ENCODE measurements around the gene STAC3. TPM values are rescaled to one million over a fixed set of nuclear protein-coding genes. Genes with fewer than 3 reads are reported as not detected.

STAC3 gene
- total and polyA plus RNA-seq, 10 of the 15 experiments (the other 5 are each of a cell fraction or from before 2014, with no cell fraction given) = 0.49 to 9.9 (median 3.8) TPM

GRCh38 chr12:57237932-57238853, 12.8 kb downstream of the STAC3 start:
- Histone ChIP-seq H4K20me1 (ENCODE audit: control insufficient read depth, insufficient read depth) (0 out of 2 replicates have a peak, but pooled peaks cover 2% of the 10 kb centered on the region), H3K9ac (ENCODE audit: control insufficient read depth, insufficient read depth, low read length) (no peak overlapping the region; the same call in 1 of the 2 replicates), H3K79me2 (ENCODE audit: control insufficient read depth, insufficient read depth, low read length) (no peaks in the 10 kb centered on the region), H3K27me3 (replicated peaks in 1 of 2; ENCODE audit: control insufficient read depth in 2 of 2, insufficient read depth in 2 of 2, low read length in 1 of 2) (peaks cover 5 to 8% of the 10 kb centered on the region in 2 experiments; a peak in 3 of 4 replicates), H3K4me2 (ENCODE audit: control insufficient read depth, insufficient read depth) (peak overlapping the region; percentile 93), H3K9me3 (replicated peaks; ENCODE audit: control insufficient read depth, insufficient read depth, low read length) (no peaks in the 10 kb centered on the region), H2AFZ (ENCODE audit: control insufficient read depth, low read depth, low read length) (peak overlapping the region; percentile 85), H3K4me1 (ENCODE audit: control insufficient read depth, insufficient read depth, low read length) (peaks cover 44% of the 10 kb centered on the region), H3K36me3 (ENCODE audit: control insufficient read depth in 2 of 2, insufficient read depth in 2 of 2, low read length in 1 of 2) (peaks cover 10% of the 10 kb centered on the region in 2 experiments; a peak in 3 of 4 replicates), H3K27ac (ENCODE audit: control insufficient read depth, insufficient read depth) (no peak overlapping the region), H3K4me3 (peak overlapping the region; percentile 54)
- WGBS (ENCODE audit: insufficient coverage, insufficient replicate concordance, low lambda C conversion rate, missing lambda C conversion rate) = 13% methylated on average over 55 of the region's 63 CpGs
- DNase-seq (ENCODE audit: low read depth, low spot score) = no peak
- TF ChIP-seq CTCF (IDR thresholded peaks at IDR 0.05 in 2 of 3, conservative IDR thresholded peaks at IDR 0.05 in 1 of 3; ENCODE audit: control insufficient read depth in 2 of 3, extremely low read depth in 1 of 3, insufficient read depth in 1 of 3, low read depth in 3 of 3, low read length in 3 of 3) (0 out of 6 replicates have a peak, but pooled peaks of 1 of the 3 experiments have one; percentile 0), MLLT1 (IDR thresholded peaks at IDR 0.05) (no peak), RFX5 (IDR thresholded peaks at IDR 0.05; ENCODE audit: low read depth, low read length) (no peak), CHD1 (IDR thresholded peaks at IDR 0.05; ENCODE audit: low read depth, low read length) (no peak), ZBTB40 (IDR thresholded peaks at IDR 0.05; ENCODE audit: borderline replicate concordance) (no peak; the same call in 1 of the 2 replicates), PKNOX1 (IDR thresholded peaks at IDR 0.05) (no peak)
- FAIRE-seq = no peak
- BruUV-seq (replicated peaks) = no TSS peak
- CTCF ChIA-PET = interaction anchor here (0.6 to 10.7 kb wide), 8 partner anchors 10 to 455 kb away, joined by 3 to 271 read pairs (median 16); partner anchors contain the start of genes INHBE, OS9, SHMT2 and STAC3
- in situ Hi-C loops (cut with MboI) (no loop called here), intact Hi-C loops (cut with micrococcal nuclease; ENCODE audit: unreplicated experiment) (no loop called here)
- peak; percentile 5 for ATAC-seq
- POLR2A ChIA-PET = interaction anchor here (0.7 to 1.8 kb wide), 4 partner anchors 9 to 321 kb away, joined by 3 to 10 read pairs (median 6); partner anchors contain the start of genes SHMT2 and STAT6
- RAD21 ChIA-PET (ENCODE audit: unreplicated experiment) = interaction anchor here (0.6 to 14.4 kb wide), 8 partner anchors 8 to 223 kb away, joined by 3 to 85 read pairs (median 8); partner anchors contain the start of genes INHBE and SHMT2
- SMC1A ChIA-PET (ENCODE audit: uncharacterized antibody, unreplicated experiment) = interaction anchor here (2.2 to 8.1 kb wide), 2 partner anchors 9 to 24 kb away, joined by 11 to 55 read pairs; partner anchors contain the start of gene SHMT2

All from GM12878 (cell line).